Nucleus accumbens (tissue), 56 donors: ENCODE data around the gene TNS3.
A peak's percentile ranks its signal among the peaks of the same experiment; 100 is the strongest.

Experiments
- DNase-seq, 56 donors: peaks; one replicate each; lab custom pipeline; 2025; lab: John Stamatoyannopoulos, UW

Gene TNS3

GRCh38 chr7:47259682-47260081 lies 322.2 kb downstream of the TNS3 start:
- DNase-seq: no peak

GRCh38 chr7:47258798-47259197 lies 323.1 kb downstream of the TNS3 start:
- DNase-seq: no peak

- no peak for DNase-seq
These were observed 325.9 kb downstream of the TNS3 start for GRCh38 chr7:47256016-47256415.

GRCh38 chr7:47255441-47255840 lies 326.5 kb downstream of the TNS3 start:
- no peak for DNase-seq

GRCh38 chr7:47255007-47255406 lies 326.9 kb downstream of the TNS3 start:
- DNase-seq: no peak

- DNase-seq: peak in 44 of 56 donors; percentile 7 to 82 (median 39)
These were observed 327.6 kb downstream of the TNS3 start for GRCh38 chr7:47254081-47254977.

- peak in 10 of 56 donors; percentile 6 to 45 (median 24) for DNase-seq
These were observed 328.2 kb downstream of the TNS3 start for GRCh38 chr7:47253650-47254080.

- no peak for DNase-seq
These were observed 329.2 kb downstream of the TNS3 start for GRCh38 chr7:47252675-47253074.

GRCh38 chr7:47249361-47249760 lies 332.6 kb downstream of the TNS3 start:
- DNase-seq: no peak

- no peak for DNase-seq
These were observed 333.1 kb downstream of the TNS3 start for GRCh38 chr7:47248797-47249196.

GRCh38 chr7:47247132-47247531 lies 334.8 kb downstream of the TNS3 start:
- no peak for DNase-seq

GRCh38 chr7:47244692-47245091 lies 337.2 kb downstream of the TNS3 start:
- no peak for DNase-seq

- no peak for DNase-seq
These were observed 340.5 kb downstream of the TNS3 start for GRCh38 chr7:47241112-47242065.

- no peak for DNase-seq
These were observed 341.9 kb downstream of the TNS3 start for GRCh38 chr7:47239931-47240421.

- no peak for DNase-seq
These were observed 342.9 kb downstream of the TNS3 start for GRCh38 chr7:47239034-47239433.

- no peak for DNase-seq
These were observed 345.3 kb downstream of the TNS3 start for GRCh38 chr7:47236480-47237129.

- DNase-seq: no peak
These were observed 347.9 kb downstream of the TNS3 start for GRCh38 chr7:47233996-47234395.

- DNase-seq: no peak
These were observed 349.0 kb downstream of the TNS3 start for GRCh38 chr7:47232751-47233412.

GRCh38 chr7:47231627-47232026 lies 350.3 kb downstream of the TNS3 start:
- DNase-seq: no peak

GRCh38 chr7:47231032-47231431 lies 350.9 kb downstream of the TNS3 start:
- no peak for DNase-seq
